Mesenteric fat pad (tissue), 1 donor: Measurements from ENCODE around the gene SULF2. TPM values are rescaled to one million over a fixed set of nuclear protein-coding genes. Genes with fewer than 3 reads are reported as not detected.

Source experiments
- DNase-seq: peaks from one replicate; pipeline ENCODE4 v3.0.0-alpha.2; 2020; ENCODE audit warnings: low spot score
- total RNA-seq: library from RNA; stranded (reverse); fragmentation: NEBNext Ultra II Directional; extraction: Animal tissue kit (Norgen Biotek cat#: 25700); gene quantifications from one replicate; pipeline ENCODE4 v1.2.1, GENCODE V29; 2021
- donor health status: DM: yes; HTN: yes; CAD: no.

The SULF2 gene
- total RNA-seq, 1 donor from 2014 or later, result 68.7 TPM

DNA sequence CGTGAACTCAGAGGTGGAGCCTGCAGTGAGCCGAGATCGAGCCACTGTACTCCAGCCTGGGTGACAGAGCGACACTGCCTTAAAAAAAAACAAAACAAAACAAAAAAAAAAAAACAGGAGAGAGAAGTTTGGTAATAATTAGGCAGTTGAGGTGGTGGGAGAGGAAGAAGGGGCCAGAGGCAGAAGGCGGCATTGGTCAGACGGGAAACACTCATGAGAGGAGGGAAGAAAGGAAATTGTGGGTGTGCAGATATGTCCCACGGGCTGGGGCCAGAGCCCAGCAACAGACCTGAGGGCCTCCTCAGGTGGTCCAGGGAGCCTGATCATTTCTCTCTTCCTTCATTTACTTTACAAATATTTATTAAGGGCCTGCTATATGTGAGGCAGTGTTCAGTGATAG is 20.0 kb downstream of the SULF2 start:
- DNase-seq, result no peak

DNA sequence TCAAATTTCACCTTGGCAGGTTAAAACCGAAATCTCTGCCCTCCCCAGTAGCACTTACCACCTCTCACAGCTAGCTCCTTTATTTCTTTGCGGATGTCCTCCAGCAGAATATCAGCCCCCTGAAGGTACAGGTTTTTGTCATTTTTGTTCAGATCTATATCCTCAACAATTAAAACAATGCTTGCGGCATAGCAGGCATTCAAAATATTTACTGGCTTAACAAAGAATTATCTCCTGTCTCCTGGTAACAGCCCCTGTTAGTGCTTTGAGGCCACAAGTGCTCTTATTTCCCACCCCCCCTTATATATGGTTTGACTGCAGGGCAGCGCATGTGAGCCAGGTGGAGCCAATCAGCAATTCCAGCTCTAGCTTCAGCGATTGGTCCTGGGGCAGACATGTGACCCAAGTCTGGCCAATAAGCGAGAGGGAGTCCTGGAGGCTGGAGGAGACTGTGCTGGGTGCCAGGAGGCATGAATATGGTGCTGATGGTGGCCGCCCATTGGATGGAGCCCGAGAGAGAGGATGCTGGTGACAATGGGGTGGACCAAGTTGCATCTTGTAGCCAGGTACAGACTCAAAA is 21.0 kb downstream of the SULF2 start:
- DNase-seq, result no peak

- DNase-seq, result no peak
These were observed 22.5 kb downstream of the SULF2 start for GRCh38 chr20:47762699-47763268.

DNA sequence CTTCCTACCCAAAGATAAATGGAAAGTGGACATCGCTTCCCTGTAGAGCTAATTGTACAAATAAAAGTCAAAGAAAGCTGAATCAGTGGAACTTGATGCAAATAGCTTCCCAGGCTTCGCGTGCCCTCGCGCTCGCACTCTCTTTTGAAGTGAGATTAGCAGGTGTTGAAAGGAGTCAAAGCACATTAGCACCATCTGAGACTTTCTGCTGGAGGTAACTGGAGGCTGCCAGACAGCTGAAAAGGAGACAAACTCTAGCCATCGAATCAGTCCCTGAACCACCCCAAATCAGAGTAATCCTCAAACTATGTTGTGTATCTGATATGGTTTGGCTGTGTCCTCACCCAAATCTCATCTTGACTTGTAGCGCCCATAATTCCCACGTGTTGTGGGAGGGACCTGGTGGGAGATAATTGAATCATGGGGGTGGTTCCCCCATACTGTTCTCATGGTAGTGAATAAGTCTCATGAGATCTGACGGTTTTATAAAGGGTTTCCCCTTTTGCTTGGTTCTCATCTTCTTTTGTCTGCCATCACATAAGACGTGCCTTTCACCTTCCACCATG is 23.7 kb downstream of the SULF2 start:
- DNase-seq, result no peak

DNA sequence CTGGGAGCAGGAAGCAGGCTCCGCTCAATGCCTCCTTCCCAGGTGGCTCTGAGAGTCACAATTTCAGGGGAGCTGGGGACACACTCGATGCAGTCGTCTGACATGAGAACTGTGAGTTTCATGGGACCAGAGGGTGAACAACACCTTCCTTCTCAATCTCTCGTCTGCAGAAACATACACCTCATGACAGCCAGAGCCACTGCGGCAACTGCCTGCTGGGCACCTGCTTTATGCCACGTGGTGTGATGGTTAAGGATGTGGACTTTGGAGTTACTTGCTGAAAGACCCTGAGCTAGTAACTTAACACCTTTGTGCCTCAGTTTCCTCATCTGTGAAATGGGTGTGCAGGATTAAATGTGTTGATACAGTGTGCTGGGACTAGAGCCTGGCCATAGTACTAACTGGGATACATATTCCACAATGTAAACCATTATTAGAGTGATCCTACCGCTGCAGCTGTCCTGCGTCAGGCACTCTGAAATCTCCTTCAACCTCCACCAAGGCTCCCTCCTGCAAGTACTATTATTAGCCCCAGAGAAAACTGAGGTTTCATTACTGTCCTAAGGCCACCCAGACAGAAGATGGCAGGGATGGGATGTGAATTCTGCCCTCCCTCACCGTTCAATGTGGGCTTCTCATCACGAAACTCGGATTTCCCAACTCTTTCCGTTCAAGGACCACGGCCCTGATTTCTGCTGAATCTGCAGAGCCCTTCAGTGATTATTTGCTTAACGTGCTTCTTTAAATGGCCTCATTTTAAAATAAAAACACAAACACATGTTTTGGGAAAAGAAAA is 24.4 kb downstream of the SULF2 start:
- DNase-seq, result no peak

DNA sequence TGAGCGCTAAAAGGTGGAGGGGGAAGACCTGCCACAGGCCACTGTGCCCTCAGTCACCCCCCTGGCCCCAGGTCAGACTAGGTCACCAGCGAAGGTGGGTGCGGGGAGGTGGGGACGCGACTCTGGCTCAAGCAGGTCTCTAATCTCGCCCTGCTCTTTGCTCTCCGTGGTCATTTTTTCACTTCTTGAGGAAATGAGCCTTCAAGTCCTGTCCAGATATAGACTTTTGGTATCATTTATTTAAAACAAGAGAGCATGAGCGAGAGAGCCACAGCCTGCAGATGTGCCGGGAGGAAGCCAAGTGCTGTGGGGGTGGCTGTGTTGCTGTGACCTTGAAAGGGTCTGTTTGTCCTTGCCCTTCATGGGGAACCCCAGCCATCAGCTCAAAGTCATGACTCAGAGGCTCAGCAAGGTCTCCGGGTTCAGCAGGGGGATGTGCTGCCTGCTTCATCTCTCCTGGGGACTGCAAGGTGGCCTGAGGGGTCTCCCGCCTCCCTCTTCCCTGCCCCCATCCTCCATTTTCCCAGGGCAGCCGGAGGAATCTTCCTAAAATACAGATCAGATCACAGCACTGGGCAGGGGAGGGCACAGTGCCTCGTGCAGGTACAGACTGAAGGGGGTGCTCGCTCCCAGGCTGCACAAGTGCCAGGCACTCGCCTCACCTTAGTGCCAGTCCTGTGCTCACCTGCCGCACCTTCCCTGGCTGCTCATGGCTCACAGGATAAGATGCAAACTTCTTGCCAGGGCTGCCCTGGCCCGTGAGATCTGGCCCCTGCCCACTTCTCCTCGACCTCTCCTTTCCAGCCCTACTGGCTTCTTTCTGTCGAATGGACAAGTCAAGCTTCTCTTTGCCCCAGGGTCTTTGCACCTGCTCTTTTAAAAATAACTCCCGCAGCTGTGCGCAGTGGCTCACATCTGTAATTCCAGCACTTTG is 26.5 kb downstream of the SULF2 start:
- no peak for DNase-seq

DNA sequence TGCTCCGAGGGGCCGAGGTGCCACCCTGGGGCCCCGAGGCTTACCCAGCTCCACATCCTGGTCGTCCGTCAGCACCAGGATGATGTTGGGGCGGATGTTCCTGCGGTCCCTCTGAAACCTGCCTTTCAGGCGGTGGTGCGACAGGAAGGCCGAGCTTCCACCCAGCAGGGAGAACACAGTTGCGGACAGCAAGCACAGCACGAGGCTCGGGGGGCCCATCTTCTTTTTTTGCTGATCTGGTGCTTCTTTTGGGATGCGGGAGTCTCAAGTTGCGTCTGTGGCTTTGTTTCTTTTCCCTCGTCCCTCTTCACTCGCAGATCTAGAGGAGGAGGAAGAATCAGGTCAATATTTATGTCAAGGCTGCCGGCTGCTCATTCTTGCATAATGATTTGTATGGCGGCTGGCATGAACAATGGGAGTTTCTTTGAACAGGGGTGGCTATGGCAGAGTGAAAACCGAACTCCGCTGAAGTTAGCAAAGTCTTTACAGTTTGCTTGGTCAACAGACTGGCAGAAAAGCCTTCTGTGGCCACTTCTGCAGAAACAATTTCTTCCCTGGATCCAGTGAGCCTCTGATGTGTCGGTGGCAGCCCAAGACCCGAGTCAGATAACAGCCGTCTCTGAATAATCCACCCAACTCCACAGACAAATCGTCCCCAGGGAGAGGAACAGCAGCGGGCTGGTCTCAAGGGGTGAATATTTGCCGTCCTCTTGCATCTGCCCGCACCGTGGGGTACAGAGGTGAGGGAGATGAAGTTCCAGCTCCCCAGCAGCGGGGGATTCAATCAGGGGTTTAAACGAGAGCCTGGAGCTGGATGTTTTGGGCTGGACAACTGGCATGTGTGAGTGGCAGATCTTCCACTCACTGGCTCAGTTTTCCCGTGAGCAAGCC is 27.9 kb downstream of the SULF2 start:
- no peak for DNase-seq

GRCh38 chr20:47754946-47755652 is 30.2 kb downstream of the SULF2 start:
- DNase-seq, result no peak

GRCh38 chr20:47754388-47754715 is 30.9 kb downstream of the SULF2 start:
- DNase-seq, result no peak

GRCh38 chr20:47753576-47754387 is 31.5 kb downstream of the SULF2 start:
- no peak for DNase-seq

DNA sequence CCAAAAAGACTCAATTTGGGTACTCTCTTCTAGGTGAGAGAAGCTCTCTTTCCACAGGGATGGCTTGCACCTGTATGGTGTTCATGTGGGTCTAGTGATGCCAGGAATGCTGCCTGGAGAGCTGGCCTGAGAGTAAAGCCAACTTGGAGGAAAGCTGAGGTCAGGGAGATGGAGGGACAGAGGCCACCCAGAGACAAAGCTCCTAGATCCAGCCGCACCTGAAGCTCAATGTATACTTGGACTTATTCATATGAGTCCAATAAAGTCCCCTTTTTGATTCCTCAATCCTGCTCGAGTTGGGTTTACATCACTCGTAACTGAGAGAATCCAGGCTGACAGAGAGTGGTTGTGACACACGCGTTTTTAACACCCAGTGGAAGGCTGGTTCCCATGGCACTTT is 33.8 kb downstream of the SULF2 start:
- no peak for DNase-seq

- no peak for DNase-seq
These were observed 35.9 kb downstream of the SULF2 start for GRCh38 chr20:47749339-47749738.

DNA sequence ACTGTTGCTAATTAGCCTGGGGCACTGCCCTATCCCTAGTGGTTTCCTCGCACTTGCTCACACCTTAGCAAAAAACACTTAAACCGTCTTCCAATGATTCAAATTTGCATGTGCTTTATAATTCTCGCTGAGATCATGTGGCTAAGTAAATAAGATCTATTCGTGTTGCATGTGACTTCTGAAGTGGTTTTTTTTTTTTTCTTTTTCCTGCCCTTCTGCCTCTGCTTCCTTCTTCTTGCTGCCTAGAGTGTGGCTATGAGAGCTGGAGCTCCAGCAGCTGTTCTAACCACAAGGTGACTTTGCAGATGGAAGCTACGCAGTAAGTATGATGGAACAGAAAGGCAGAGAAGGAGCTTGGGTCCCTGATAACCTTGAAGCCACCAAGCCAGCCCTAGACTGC is 36.5 kb downstream of the SULF2 start:
- no peak for DNase-seq

DNA sequence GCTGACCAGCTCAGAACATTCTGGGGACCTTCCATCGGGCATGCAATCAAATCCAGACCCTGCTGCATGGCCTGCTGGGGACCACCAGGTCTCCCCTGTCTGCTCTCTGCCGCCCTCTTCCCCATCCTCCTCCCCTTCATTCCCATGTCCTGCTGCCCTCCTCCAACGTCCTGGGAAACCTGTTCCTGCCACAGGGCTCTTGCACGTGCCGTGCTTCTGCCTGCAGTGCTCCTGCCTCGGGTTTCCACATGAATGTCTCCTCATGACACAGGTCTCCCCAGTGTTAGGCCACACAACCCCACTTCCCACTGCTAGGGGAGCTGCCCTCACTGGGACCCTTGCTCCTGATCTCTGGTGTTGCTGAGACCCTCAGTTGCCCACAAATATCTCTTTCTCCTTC is 37.2 kb downstream of the SULF2 start:
- no peak for DNase-seq

- DNase-seq, result no peak
These were observed 37.6 kb downstream of the SULF2 start for GRCh38 chr20:47747669-47748031.

GRCh38 chr20:47744803-47745202 is 40.5 kb downstream of the SULF2 start:
- no peak for DNase-seq

- DNase-seq, result no peak
These were observed 41.6 kb downstream of the SULF2 start for GRCh38 chr20:47743671-47744070.

DNA sequence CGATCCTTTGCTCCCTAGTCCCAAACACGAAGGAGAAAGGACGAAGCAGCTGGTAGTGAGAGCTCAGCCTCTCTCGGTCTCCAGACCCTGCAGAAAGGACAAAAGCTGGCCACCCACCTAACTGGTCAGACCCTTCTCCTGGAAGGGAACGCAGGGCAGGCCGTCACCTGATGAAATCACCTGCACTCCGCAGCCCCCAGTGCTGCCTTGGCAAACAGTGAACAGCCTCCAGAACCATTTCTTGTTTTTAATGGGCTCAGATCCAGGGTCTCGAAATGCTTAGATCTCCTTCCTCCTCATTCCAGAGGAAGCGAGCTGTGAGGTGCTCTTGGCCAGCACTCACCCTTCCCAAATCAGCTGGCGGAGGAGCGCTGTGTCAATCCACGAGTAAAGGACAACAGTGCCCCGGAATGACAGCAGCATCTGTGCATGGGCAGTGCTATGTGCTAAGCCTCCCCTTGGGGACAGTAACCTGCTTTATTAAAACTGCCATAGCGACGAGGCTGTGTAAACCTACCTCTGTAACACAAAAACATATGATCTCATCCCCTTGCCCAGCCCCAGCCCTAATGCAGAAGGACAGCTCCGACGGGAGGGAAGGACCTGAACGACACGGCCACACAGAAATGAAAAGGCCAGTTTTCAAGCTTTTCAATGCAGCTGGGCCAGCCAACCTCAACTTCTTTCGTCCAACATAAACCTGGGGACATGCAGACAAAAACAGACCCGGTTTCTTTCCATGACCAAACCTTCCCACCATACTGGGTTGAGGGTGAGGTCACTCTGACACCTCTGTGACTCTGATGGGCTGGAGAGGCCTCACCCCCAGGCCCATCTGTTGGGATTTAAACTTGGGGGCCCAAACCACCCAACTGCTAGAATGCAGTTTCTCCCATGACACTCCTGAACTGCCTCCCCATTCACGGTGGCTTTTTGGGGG is 43.3 kb downstream of the SULF2 start:
- no peak for DNase-seq
